GM19395 (cell line): ENCODE results near the gene UGT3A2.
"Not testable (repeated sequence)": the region's sequence is repeated elsewhere in the genome, so short reads cannot be mapped to it uniquely, and the experiment has no call there.

Experiments used
- ATAC-seq: cut with Tn5 transposase; IDR thresholded peaks from one replicate; pipeline ENCODE4 v1.9.1; 2021; ENCODE audit warnings: mild to moderate bottlenecking, moderate library complexity; ENCODE audit not compliant: unreplicated experiment

Gene UGT3A2

DNA sequence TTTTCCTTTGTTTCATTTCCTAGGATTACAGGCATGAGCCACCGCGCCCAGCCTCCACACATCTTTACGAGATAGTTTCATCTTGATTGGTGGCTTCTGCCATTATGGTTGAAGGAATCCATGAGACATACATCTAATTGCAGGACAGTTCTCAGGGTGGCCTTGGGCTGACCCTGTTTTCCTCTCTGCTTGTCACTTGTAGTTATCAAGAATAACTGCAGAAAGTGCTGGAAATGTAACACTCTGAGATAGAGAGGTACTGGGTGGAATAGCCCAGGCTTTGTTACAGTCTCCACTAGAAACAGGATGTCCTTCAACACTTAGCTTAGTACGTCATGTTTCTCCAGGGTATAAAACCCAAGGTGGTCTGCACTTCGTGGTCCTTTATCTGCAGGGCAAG, 10.7 kb downstream of the UGT3A2 start:
- no peak for ATAC-seq

GRCh38 chr5:36054647-36055046, 12.0 kb downstream of the UGT3A2 start:
- no peak for ATAC-seq

- ATAC-seq = no peak
These were observed 14.1 kb downstream of the UGT3A2 start for GRCh38 chr5:36052538-36052937.

DNA sequence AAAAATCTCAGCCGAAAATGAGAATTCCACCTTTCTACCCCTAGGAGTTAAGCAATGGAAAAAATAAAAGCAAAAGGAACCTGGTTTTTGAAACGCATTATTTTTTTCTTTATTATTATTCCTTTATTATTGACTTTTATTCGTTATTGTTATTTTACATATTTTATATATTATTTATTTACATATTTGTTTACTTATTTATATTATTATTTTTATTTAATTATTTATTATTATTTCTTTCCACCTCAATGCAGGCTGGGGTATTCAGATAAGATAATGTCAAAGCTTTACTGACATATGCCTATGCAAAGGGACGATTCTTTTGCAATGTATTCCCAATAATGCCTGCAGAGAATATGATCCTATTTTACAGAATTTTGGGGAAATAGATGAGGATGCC, 16.7 kb downstream of the UGT3A2 start:
- ATAC-seq = no peak

- no peak for ATAC-seq
These were observed 19.1 kb downstream of the UGT3A2 start for GRCh38 chr5:36047384-36048160.

DNA sequence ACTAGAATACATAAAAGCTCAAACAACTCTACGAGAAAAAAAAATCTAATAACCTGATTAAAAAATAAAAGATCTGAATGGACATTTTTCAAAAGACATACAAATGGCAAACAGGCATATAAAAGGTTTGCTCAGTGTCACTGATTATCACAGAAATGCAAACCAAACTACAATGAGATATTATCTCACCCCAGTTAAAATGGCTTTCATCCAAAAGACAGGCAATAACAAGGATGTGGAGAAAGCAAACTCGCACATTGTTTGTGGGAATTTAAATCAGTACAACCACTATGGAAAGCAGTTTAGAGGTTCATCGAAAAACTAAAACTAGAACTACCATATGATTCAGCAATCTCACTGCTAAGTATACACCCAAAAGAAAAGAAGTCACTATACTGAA, 20.8 kb downstream of the UGT3A2 start:
- no peak for ATAC-seq

DNA sequence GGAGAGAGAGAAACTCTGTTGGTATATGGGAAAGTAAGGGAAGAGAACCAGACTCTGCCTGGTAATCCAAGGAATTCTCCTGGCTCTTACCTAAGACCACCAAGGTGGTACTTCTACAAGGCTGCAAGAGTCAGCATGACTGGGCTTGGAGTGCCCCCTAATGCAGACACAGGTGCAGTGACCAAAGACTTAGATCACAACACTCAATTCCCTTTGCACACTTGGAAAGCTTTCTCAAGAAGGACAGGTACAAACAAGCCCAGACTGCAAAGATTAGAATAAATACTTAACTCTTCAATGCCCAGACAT, 25.2 kb downstream of the UGT3A2 start:
- no peak for ATAC-seq

GRCh38 chr5:36040651-36041536, 25.8 kb downstream of the UGT3A2 start:
- ATAC-seq = no peak

- ATAC-seq = no peak
These were observed 31.0 kb downstream of the UGT3A2 start for GRCh38 chr5:36035696-36036095.

DNA sequence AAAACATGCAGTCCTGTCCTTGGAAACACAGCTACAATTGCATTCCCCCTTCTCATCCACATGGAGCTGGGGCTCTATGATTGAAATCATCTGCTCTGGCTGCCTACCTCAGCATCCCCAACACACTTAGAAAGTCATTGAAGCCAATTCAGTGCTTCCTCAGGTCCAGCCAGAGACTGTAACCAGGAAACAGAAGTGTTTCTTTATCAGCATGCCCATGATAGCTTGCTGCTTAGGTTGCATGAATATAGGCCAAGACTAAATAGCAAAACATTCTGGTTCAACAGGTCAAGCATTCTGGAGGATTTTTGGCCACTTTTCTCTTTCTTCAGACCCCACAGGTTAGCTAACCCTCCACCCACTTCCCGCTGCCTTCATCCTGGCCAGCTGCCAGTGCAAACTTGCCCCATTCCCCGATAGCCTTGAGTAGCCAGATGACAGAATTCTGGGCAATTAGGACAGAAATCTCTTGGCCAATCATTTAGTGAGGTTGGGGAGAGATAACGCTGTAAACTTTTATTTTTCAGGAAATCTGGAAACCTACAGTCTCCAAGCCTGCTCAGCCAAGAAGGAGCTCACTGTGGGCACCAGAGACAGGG, 32.0 kb downstream of the UGT3A2 start:
- not testable (repeated sequence) for ATAC-seq

DNA sequence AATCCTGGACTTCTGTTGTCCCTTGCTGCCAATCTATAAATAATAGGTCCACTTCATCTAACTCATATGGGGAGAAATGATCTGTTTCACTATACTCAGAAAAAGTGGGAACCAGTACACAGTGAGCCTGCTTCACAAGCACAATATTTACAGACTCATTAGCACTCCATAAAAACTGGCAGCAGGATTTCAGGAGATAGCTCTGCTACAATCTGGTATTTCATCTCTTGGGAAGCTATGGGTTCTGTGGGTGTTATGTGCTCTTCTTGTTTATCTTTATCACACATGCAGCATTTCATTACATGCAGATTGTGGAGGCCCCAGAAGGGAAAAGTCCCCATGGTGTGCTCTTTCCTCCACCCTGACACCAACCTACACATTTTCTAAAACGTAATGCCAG, 33.2 kb downstream of the UGT3A2 start:
- ATAC-seq = no peak

DNA sequence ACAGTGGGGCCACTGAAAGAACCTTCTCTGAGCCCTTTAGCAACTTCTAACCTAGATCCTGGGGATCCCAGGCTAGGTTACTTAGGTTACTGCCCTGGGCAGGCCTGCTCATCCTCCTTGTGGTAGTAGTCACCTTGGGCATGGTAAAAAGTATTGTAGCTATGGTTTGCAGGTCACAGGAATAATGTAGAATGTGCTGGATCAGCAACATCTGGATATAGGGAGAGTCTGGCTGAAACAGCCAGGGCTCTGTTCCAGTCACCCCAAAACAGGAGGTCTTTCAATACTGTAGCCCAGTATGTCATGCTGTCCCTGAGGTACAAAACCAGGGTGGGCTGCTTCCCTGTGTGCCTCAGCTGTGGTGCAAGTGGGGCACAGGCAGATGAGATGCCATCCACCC, 33.6 kb downstream of the UGT3A2 start:
- ATAC-seq = no peak

DNA sequence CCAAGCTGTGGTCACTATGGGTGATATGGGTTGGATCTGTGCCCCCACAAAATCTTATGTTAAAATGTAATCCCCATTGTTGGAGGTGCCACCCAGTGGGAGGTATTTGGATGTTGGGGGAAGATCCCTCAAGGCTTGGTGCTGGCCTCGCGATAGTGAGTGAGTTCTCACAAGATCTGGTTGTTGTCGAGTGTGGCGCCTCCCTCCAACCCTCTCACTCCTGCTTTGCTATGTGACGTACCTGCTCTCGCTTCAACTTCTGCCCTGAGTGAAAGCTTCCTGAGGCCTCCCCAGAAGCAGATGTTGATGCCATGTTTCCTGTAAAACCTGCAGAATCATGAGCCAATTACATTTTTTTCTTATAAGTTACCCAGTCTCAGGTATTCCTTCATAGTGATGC, 35.5 kb downstream of the UGT3A2 start:
- ATAC-seq = no peak

DNA sequence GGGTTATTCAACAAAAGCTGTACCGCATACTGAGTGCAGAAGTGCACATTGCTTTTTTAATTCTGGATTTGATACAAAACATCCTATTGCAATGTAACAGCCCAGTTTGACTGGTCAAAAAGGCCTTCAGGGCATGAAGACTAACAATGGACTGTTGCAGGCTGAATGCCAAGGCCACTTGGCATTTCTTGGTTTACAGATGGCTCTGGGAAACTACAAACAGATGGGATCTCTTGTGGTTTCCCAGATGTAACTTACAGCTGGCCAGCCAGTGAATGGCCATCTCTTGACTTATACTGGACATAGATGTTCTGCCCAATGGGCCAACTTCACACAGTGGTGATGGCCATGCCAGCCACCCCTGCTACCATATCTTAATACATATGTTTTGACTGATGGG, 36.8 kb downstream of the UGT3A2 start:
- no peak for ATAC-seq

GRCh38 chr5:36028816-36029465, 37.7 kb downstream of the UGT3A2 start:
- no peak for ATAC-seq

DNA sequence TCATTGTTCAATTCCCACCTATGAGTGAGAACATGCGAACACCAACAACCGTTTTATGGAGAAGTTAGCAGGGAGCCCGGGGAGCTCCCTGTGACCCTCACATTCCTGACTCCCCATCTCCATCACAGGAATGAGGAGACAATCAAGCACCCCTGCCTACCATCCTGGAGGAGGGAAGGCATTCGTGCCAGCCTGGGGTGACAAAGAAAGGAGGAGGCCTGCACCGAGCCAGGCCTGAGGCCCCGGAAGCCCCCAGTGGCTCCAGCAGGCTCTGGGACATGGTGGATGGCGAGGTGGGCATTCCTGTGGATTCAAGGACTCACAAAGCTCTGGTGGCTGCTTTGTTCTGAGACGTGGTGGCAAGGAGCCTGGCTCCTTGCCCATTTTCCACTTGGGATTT, 39.0 kb downstream of the UGT3A2 start:
- ATAC-seq = no peak

DNA sequence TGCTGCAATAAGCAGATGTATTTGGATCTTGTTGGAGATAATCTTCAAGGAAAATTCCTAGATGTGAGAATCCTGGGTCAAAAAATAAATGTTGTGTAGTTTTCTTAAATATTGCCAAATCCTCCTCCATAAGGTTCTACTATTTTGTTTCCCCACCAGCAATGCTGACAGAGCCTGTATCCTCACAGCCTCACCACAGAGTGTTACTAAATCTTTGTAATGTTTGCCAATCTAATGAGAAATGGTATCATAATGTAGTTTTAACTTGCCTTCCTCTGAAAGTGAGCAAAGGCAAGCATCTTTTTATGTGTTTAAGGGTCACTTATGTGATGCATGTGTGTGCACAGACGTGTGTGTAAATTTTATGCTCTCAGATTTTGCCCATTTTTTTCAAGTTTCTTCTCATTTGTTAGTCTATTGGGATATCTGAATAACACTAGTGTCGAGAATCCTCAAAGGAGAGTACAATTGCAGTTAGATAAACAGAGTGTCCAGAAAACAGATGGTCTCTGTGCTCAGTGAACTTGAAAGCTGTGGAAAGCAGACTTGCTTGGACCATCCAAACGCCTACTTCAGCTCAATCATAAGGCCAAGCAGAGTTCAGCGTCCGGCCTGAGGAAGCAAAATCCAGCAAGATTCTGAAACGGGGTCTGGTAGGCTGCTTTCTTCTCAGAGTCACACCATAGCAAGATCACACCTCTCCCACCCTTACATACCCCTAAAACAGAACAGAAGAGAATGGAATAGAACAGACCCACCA, 39.8 kb downstream of the UGT3A2 start:
- no peak for ATAC-seq

DNA sequence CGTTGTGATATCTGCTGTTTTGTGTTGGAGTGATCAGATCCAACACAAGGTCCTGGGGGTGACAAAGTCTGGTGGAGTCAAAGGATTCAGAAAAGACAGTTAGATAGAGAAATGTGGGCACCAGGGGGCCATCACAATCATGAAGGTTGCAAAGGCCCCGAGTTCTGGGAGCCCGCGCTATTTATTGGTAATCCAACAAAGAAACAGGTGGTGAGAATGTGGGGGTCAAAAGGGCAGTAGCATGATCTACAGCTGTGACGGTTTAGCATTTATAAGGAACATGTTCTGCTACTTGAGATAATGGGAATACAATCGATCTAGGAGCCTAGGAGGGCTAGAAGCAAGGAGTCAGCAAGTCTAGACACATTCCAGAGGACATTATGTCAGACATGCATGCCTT, 44.4 kb downstream of the UGT3A2 start:
- ATAC-seq = not testable (repeated sequence)

DNA sequence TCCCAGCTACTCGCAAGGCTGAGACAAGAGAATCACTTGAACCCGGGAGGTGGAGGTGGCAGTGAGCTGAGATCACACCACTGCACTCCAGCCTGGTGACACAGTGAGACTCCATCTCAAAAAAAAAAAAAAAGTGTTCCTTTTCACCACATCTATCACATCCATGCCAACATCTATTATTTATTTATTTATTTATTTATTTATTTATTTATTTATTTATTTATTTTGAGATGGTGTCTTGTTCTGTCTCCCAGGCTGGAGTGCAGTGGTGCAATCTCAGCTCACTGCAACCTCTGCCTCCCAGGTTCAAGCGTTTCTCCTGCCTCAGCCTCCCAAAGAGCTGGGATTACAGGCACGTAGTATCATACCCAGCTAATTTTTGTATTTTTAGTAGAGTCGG, 47.1 kb downstream of the UGT3A2 start:
- not testable (repeated sequence) for ATAC-seq

DNA sequence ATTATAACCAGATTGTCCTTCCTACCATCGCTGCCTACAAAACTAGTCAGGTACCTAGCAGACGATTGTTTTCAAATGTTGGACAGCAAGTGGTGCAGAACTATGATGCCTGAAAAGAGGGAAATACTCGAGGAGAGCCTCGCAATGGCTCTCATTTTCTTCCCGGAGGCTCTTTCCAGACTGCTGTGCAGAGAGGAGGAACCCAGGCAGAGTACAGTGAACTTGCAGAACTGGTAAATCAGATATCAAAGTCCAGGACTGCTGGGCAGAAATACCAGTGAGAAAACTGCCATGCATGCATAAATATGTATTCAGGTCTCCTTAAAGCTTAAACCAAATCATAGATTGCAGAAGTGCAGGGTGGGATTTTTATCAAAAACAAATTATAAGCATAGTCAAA, 49.1 kb downstream of the UGT3A2 start:
- ATAC-seq = no peak

GRCh38 chr5:36017004-36017403, 49.7 kb downstream of the UGT3A2 start:
- no peak for ATAC-seq
